HepG2 (cell line): ENCODE data around the gene ZNF48. TPM values are rescaled to one million over a fixed set of nuclear protein-coding genes. Genes with fewer than 3 reads are reported as not detected.

Source experiments
- ATF3 ChIP-seq: sonication (generic); formaldehyde crosslinking; IDR thresholded peaks from 2 replicates; pipeline ENCODE4 v1.4.0; 2020; ENCODE audit warnings: missing genetic modification reagents
- E2F5 ChIP-seq: sonication (generic); formaldehyde crosslinking; conservative IDR thresholded peaks from 2 replicates; pipeline ENCODE4 v1.4.0; 2020; ENCODE audit warnings: missing genetic modification reagents
- HNRNPUL1 ChIP-seq: fragments of 200-400 bp; formaldehyde crosslinking; IDR thresholded peaks from 2 replicates; pipeline ENCODE4 v1.6.1; 2017; ENCODE audit warnings: low read depth, mild to moderate bottlenecking, low read length, moderate library complexity
- HOXA3 ChIP-seq: sonication (generic); formaldehyde crosslinking; IDR thresholded peaks from 2 replicates; pipeline ENCODE4 v1.5.0; 2020; ENCODE audit warnings: missing genetic modification reagents
- NAIF1 ChIP-seq: sonication (generic); formaldehyde crosslinking; IDR thresholded peaks from 2 replicates; pipeline ENCODE4 v1.5.0; 2020; ENCODE audit warnings: mild to moderate bottlenecking, missing genetic modification reagents, borderline replicate concordance
- NFYC ChIP-seq: IDR thresholded peaks from 2 replicates; pipeline ENCODE4 v1.6.1; 2016; ENCODE audit warnings: missing genetic modification reagents, missing compliant biosample characterization
- PAF1 ChIP-seq: IDR thresholded peaks from 2 replicates; pipeline ENCODE4 v1.6.1; 2016; ENCODE audit warnings: missing genetic modification reagents, missing compliant biosample characterization
- PATZ1 ChIP-seq: sonication (generic); formaldehyde crosslinking; IDR thresholded peaks from 2 replicates; pipeline ENCODE4 v1.4.0; 2020; ENCODE audit warnings: missing genetic modification reagents
- POLR2AphosphoS2 ChIP-seq: IDR thresholded peaks from 2 replicates; pipeline ENCODE4 v1.6.1; 2011; ENCODE audit warnings: low read depth, low read length, improper control_type of control experiment
- PTBP1 ChIP-seq: fragments of 200-400 bp; formaldehyde crosslinking; IDR thresholded peaks from 2 replicates; pipeline ENCODE4 v1.6.1; 2018; ENCODE audit warnings: low read length, low read depth; ENCODE audit not compliant: poor library complexity, severe bottlenecking
- REXO4 ChIP-seq: sonication (generic); formaldehyde crosslinking; IDR thresholded peaks from 2 replicates; pipeline ENCODE4 v1.8.0; 2022; ENCODE audit warnings: missing genetic modification reagents, mild to moderate bottlenecking, borderline replicate concordance
- THAP8 ChIP-seq: sonication (generic); formaldehyde crosslinking; IDR thresholded peaks from 2 replicates; pipeline ENCODE4 v1.5.1; 2020; ENCODE audit warnings: missing genetic modification reagents, mild to moderate bottlenecking, borderline replicate concordance
- ZBTB7B ChIP-seq: sonication (generic); formaldehyde crosslinking; IDR thresholded peaks from 2 replicates; pipeline ENCODE4 v1.4.0; 2020; ENCODE audit warnings: missing genetic modification reagents
- ZFP90 ChIP-seq: sonication (generic); formaldehyde crosslinking; IDR thresholded peaks from 2 replicates; pipeline ENCODE4 v1.8.0; 2022; ENCODE audit warnings: missing genetic modification reagents, mild to moderate bottlenecking, inconsistent platforms, borderline replicate concordance
- ZIK1 ChIP-seq: sonication (generic); formaldehyde crosslinking; IDR thresholded peaks from 2 replicates; pipeline ENCODE4 v1.5.0; 2020; ENCODE audit warnings: mild to moderate bottlenecking, low read depth, missing genetic modification reagents, borderline replicate concordance
- ZNF136 ChIP-seq: sonication (generic); formaldehyde crosslinking; IDR thresholded peaks from 2 replicates; pipeline ENCODE4 v1.8.1; 2022; ENCODE audit warnings: low read depth, mild to moderate bottlenecking, moderate library complexity, missing genetic modification reagents
- ZNF280B ChIP-seq: sonication (generic); formaldehyde crosslinking; IDR thresholded peaks from 2 replicates; pipeline ENCODE4 v1.5.0; 2020; ENCODE audit warnings: missing genetic modification reagents, mild to moderate bottlenecking, borderline replicate concordance
- ZNF574 ChIP-seq: sonication (generic); formaldehyde crosslinking; IDR thresholded peaks from 2 replicates; pipeline ENCODE4 v1.4.0; 2020; ENCODE audit warnings: missing genetic modification reagents
- ZNF652 ChIP-seq: IDR thresholded peaks from 2 replicates; pipeline ENCODE4 v1.6.1; 2016; ENCODE audit warnings: low read depth, borderline replicate concordance
- polyA plus RNA-seq, 8 experiments: library from polyadenylated mRNA; depleted of rRNA in 3 of 8; stranded (reverse) in 7 of 8; unstranded in 1 of 8; fragments of >200 nt; fragmentation: Illumina TruSeq in 4 of 8; extraction: Trizol in 4 of 8; gene quantifications; 2 replicates each; pipeline versions ENCODE4 v1.2.1 to v1.2.3, GENCODE V29; 2011 to 2016; ENCODE audit warnings: low read depth in 4 of 8, missing spikeins in 1 of 8, mixed read lengths in 1 of 8; ENCODE audit not compliant: insufficient read depth in 1 of 8
- total RNA-seq, 5 experiments: library from RNA; depleted of rRNA; stranded (reverse); fragments of >200 nt; fragmentation: Illumina TruSeq; extraction: Trizol; gene quantifications; 2 replicates each; pipeline ENCODE4 v1.2.3, GENCODE V29; 2016; ENCODE audit warnings: low read depth in 1 of 5

Gene ZNF48
- total and polyA plus RNA-seq, 2 of the 13 experiments (the other 11 are each of a cell fraction or from before 2014, with no cell fraction given), result 9.9 to 12.3 TPM

GRCh38 chr16:30369938-30370455, 25.2 kb upstream of the ZNF48 start (continued):
- TF ChIP-seq HOXA3, result peak; percentile 63; the same call in 1 of the 2 replicates
- peak; percentile 79 for TF ChIP-seq PATZ1 (CRISPR knock-in tag)
- TF ChIP-seq ZFP90 (CRISPR knock-in tag), result no peak
- no peak for TF ChIP-seq REXO4 (CRISPR knock-in tag)
- no peak for TF ChIP-seq ZNF136 (CRISPR knock-in tag)
- no peak for TF ChIP-seq POLR2AphosphoS2
- TF ChIP-seq E2F5 (CRISPR knock-in tag), result no peak
- no peak for TF ChIP-seq NFYC (CRISPR knock-in tag)
- TF ChIP-seq ZNF574 (CRISPR knock-in tag), result peak; percentile 81
- TF ChIP-seq PAF1 (CRISPR knock-in tag), result no peak
- no peak for TF ChIP-seq PTBP1
- peak; percentile 78 for TF ChIP-seq ZBTB7B (CRISPR knock-in tag)
- no peak for TF ChIP-seq ZNF280B (CRISPR knock-in tag)
- no peak for TF ChIP-seq THAP8
- no peak for TF ChIP-seq HNRNPUL1
- TF ChIP-seq ATF3 (CRISPR knock-in tag), result no peak
- no peak for TF ChIP-seq ZIK1 (CRISPR knock-in tag)
- no peak for TF ChIP-seq NAIF1
- no peak for TF ChIP-seq ZNF652 (CRISPR knock-in tag)
